HEK293T (cell line): ENCODE measurements around the gene GATAD2B.

Experiments
- CTCF ChIA-PET: fragments of 350-600 bp; formaldehyde crosslinking; extraction: SDS; loops from one replicate; lab custom pipeline; 2021; ENCODE audit warnings: antibody characterized with exemption, inconsistent platforms; lab: Yijun Ruan, JAX
- POLR2A ChIA-PET: fragments of 350-600 bp; formaldehyde crosslinking; extraction: SDS; loops from one replicate; lab custom pipeline; 2020; ENCODE audit warnings: antibody characterized with exemption, inconsistent platforms; lab: Yijun Ruan, JAX
- DNase-seq: peaks from one replicate; pipeline ENCODE4 v3.0.0; 2012; ENCODE audit warnings: mixed read lengths; ENCODE audit errors: extremely low spot score
- ARNT ChIP-seq: fragments of 450-650 bp; IDR thresholded peaks from 2 replicates; pipeline ENCODE4 v1.6.1; 2017; ENCODE audit warnings: mild to moderate bottlenecking
- BHLHE40 ChIP-seq: fragments of 450-650 bp; IDR thresholded peaks from 2 replicates; pipeline ENCODE4 v1.6.1; 2016; ENCODE audit warnings: mild to moderate bottlenecking, moderate library complexity, borderline replicate concordance
- CTBP1 ChIP-seq: fragments of 450-650 bp; IDR thresholded peaks from 2 replicates; pipeline ENCODE4 v1.6.1; 2016; ENCODE audit warnings: borderline replicate concordance
- ELF4 ChIP-seq: fragments of 450-650 bp; IDR thresholded peaks from 2 replicates; pipeline ENCODE4 v1.6.1; 2017; ENCODE audit warnings: antibody characterized with exemption
- FOXA1 ChIP-seq: fragments of 450-650 bp; IDR thresholded peaks from 2 replicates; pipeline ENCODE4 v1.6.1; 2016; ENCODE audit warnings: mild to moderate bottlenecking
- FOXK2 ChIP-seq: fragments of 450-650 bp; IDR thresholded peaks from 2 replicates; pipeline ENCODE4 v1.6.1; 2016; ENCODE audit warnings: mild to moderate bottlenecking
- FOXM1 ChIP-seq: fragments of 450-650 bp; IDR thresholded peaks from 2 replicates; pipeline ENCODE4 v1.6.1; 2017; ENCODE audit warnings: mild to moderate bottlenecking, borderline replicate concordance
- HDGF ChIP-seq: fragments of 450-650 bp; IDR thresholded peaks from 2 replicates; pipeline ENCODE4 v1.6.1; 2017; ENCODE audit warnings: antibody characterized with exemption, borderline replicate concordance
- L3MBTL2 ChIP-seq: fragments of 450-650 bp; conservative IDR thresholded peaks from 2 replicates; pipeline ENCODE4 v1.6.1; 2016; ENCODE audit warnings: mild to moderate bottlenecking
- LEF1 ChIP-seq: fragments of 450-650 bp; IDR thresholded peaks from 2 replicates; pipeline ENCODE4 v1.6.1; 2017; ENCODE audit warnings: mild to moderate bottlenecking, borderline replicate concordance
- NFRKB ChIP-seq: fragments of 450-650 bp; IDR thresholded peaks from 2 replicates; pipeline ENCODE4 v1.6.1; 2016; ENCODE audit warnings: mild to moderate bottlenecking, moderate library complexity
- PKNOX1 ChIP-seq: fragments of 450-650 bp; IDR thresholded peaks from 2 replicates; pipeline ENCODE4 v1.6.1; 2016
- SP1 ChIP-seq: fragments of 450-650 bp; IDR thresholded peaks from 2 replicates; pipeline ENCODE4 v1.6.1; 2017
- SUZ12 ChIP-seq: fragments of 450-650 bp; IDR thresholded peaks from 2 replicates; pipeline ENCODE4 v1.6.1; 2016; ENCODE audit warnings: mild to moderate bottlenecking
- TARDBP ChIP-seq: fragments of 450-650 bp; IDR thresholded peaks from 2 replicates; pipeline ENCODE4 v1.6.1; 2016
- ZNF384 ChIP-seq: fragments of 450-650 bp; IDR thresholded peaks from 2 replicates; pipeline ENCODE4 v1.6.1; 2016

Gene GATAD2B

GRCh38 chr1:153793261-153793972 is 129.4 kb downstream of the GATAD2B start:
- no peak for TF ChIP-seq LEF1
- TF ChIP-seq NFRKB = no peak
- no peak for TF ChIP-seq FOXK2
- TF ChIP-seq TARDBP = no peak
- TF ChIP-seq L3MBTL2 = no peak
- no peak for DNase-seq
- ChIA-PET POLR2A (interaction anchor here (0.6 to 3.3 kb wide), 6 partner anchors 10 to 198 kb away, joined by 3 to 16 read pairs (median 4); partner anchors contain the start of genes CHTOP and CREB3L4), CTCF (interaction anchor here (0.6 to 1.2 kb wide), 2 partner anchors 171 to 193 kb away, joined by 3 read pairs; partner anchors contain the start of gene RAB13)

- no peak for DNase-seq
- no peak for TF ChIP-seq FOXK2
- POLR2A ChIA-PET = interaction anchor here (1.0 to 3.3 kb wide), 5 partner anchors 9 to 199 kb away, joined by 3 to 16 read pairs (median 4); partner anchors contain the start of genes CHTOP and CREB3L4
- CTCF ChIA-PET = interaction anchor here (0.6 to 1.2 kb wide), 2 partner anchors 172 to 194 kb away, joined by 3 read pairs; partner anchors contain the start of gene RAB13
Observed at GRCh38 chr1:153792631-153793041, 130.1 kb downstream of the GATAD2B start.

- ChIA-PET CTCF (interaction anchor here (0.9 kb wide), 1 partner anchor 16 kb away, joined by 4 read pairs; no protein-coding TSS in a partner anchor), POLR2A (interaction anchor here (1.2 to 3.3 kb wide), 3 partner anchors 8 to 199 kb away, joined by 3 to 16 read pairs (median 8); partner anchors contain the start of genes CREB3L4 and RPS27)
- no peak for TF ChIP-seq BHLHE40
- no peak for TF ChIP-seq FOXM1
- TF ChIP-seq LEF1 = no peak
- no peak for DNase-seq
Observed at GRCh38 chr1:153791648-153792253, 131.0 kb downstream of the GATAD2B start.

- DNase-seq = no peak
- CTCF ChIA-PET = interaction anchor here (0.5 to 0.9 kb wide), 2 partner anchors 17 to 71 kb away, joined by 4 read pairs; no protein-coding TSS in a partner anchor
- TF ChIP-seq PKNOX1 = 0 out of 2 replicates have a peak, but pooled peaks have one; percentile 27
- TF ChIP-seq ZNF384 = no peak
- POLR2A ChIA-PET = interaction anchor here (1.2 kb wide), 1 partner anchor 200 kb away, joined by 3 read pairs; the partner anchor contains the start of gene RPS27
Observed at GRCh38 chr1:153790966-153791647, 131.7 kb downstream of the GATAD2B start.

- CTCF ChIA-PET = interaction anchor here (0.5 kb wide), 1 partner anchor 70 kb away, joined by 4 read pairs; no protein-coding TSS in a partner anchor
- DNase-seq = no peak
- TF ChIP-seq LEF1 (no peak), HDGF (no peak), FOXK2 (no peak), L3MBTL2 (no peak), TARDBP (no peak)
- POLR2A ChIA-PET = interaction anchor here (0.9 kb wide), 1 partner anchor 200 kb away, joined by 3 read pairs; the partner anchor contains the start of gene RPS27
Observed at GRCh38 chr1:153790313-153790965, 132.3 kb downstream of the GATAD2B start.

GRCh38 chr1:153789478-153790034 is 133.2 kb downstream of the GATAD2B start:
- CTCF ChIA-PET = no interaction called here
- no peak for DNase-seq
- POLR2A ChIA-PET = interaction anchor here (0.9 kb wide), 1 partner anchor 201 kb away, joined by 3 read pairs; the partner anchor contains the start of gene RPS27

More at GRCh38 chr1:153789478-153790034, 133.2 kb downstream of the GATAD2B start:
- TF ChIP-seq BHLHE40 (no peak), FOXM1 (no peak), PKNOX1 (no peak), L3MBTL2 (no peak), FOXA1 (no peak), SUZ12 (no peak), CTBP1 (no peak), SP1 (no peak), ZNF384 (no peak), NFRKB (no peak), ARNT (no peak), FOXK2 (no peak), ELF4 (no peak), TARDBP (no peak)
